ENCODE results near the gene ZNF69.

GRCh38 chr19:11894851-11895250, 7.3 kb downstream of the ZNF69 start:
- no peak for TF ChIP-seq CTCF (IDR thresholded peaks at IDR 0.05; ENCODE audit: poor library complexity)
- no peak for TF ChIP-seq EZH2 (IDR thresholded peaks at IDR 0.05; ENCODE audit: borderline replicate concordance)

Data from hepatocyte (in vitro differentiated cells).